Activated CD4-positive, alpha-beta T cell treated with anti-CD3 and anti-CD28 coated beads, Interleukin-2, amount 10 ng/mL, durations not matched to agents 7 days and 5 days (primary cell): ENCODE data around the gene FAM222A. TPM values are rescaled to one million over a fixed set of nuclear protein-coding genes. Genes with fewer than 3 reads are reported as not detected.

ENCODE experiments used
- CTCF ChIA-PET: fragments of 350-600 bp; sonication (Branson Sonifier 250); formaldehyde crosslinking; loops from one replicate; lab custom pipeline; 2021; ENCODE audit warnings: antibody characterized with exemption; lab: Charles Lee
- POLR2A ChIA-PET: fragments of 350-600 bp; sonication (Branson Sonifier 250); formaldehyde crosslinking; loops from one replicate; lab custom pipeline; 2021; ENCODE audit warnings: antibody characterized with exemption; lab: Charles Lee
- DNase-seq: peaks from one replicate; pipeline ENCODE4 v3.0.0-alpha.2; 2020
- H3K27ac Mint-ChIP-seq: one replicate; pipeline ENCODE4 v1.8.0; 2021; ENCODE audit warnings: mild to moderate bottlenecking, moderate library complexity, mixed read lengths
- H3K27me3 Mint-ChIP-seq: one replicate; pipeline ENCODE4 v1.8.0; 2021; ENCODE audit warnings: mixed read lengths
- H3K36me3 Mint-ChIP-seq: one replicate; pipeline ENCODE4 v1.8.0; 2021; ENCODE audit warnings: low read depth, mixed read lengths
- H3K4me1 Mint-ChIP-seq: one replicate; pipeline ENCODE4 v1.8.0; 2021; ENCODE audit warnings: mixed read lengths
- H3K4me3 Mint-ChIP-seq: one replicate; pipeline ENCODE4 v1.8.0; 2021; ENCODE audit warnings: mild to moderate bottlenecking, moderate library complexity, mixed read lengths
- H3K9me3 Mint-ChIP-seq: one replicate; pipeline ENCODE4 v1.8.0; 2021; ENCODE audit warnings: mixed read lengths
- total RNA-seq, 2 experiments: library from RNA; stranded (reverse); gene quantifications; one replicate each; pipeline ENCODE4 v1.2.3, GENCODE V29; 2021

Gene FAM222A
- total RNA-seq, 2 experiments from 2014 or later = 0.52 to 0.73 TPM

DNA sequence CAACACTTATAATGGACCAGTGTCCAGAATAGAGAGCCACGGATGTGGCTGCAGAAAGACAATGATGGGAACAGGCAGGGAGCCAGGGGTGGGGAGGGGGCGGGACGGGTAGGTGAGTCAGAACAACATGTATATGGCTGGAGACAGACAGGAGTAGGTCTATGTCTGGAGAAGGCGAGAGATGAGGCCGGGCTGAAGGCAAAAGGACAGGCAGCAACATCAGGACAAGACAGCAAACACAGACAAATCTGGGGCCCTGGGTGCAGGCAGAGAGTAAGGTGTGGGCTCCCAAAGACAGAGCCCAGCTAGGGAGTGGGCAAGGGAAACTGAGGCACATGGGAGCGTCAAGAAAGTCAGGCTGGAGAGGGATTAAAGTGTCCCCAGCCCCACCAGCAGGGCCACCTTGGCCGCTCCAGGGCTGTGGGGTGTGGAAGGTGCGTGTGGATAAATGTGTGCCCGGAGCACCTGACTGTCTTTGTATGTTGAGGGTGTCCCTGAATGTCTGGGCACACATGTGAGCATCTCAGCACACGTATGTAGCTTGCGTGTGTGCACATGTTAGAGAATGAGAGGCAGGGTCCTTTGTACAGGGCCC is 44.1 kb downstream of the FAM222A start:
- peaks cover 9% of the 10 kb centered on the region for H3K9me3 Mint-ChIP-seq
- H3K27ac Mint-ChIP-seq = no peak overlapping the region
- no peaks in the 10 kb centered on the region for H3K36me3 Mint-ChIP-seq
- ChIA-PET POLR2A (no interaction called here), CTCF (interaction anchor here (1.1 kb wide), 1 partner anchor 24 kb away, joined by 4 read pairs; no protein-coding TSS in a partner anchor)
- peaks cover 3% of the 10 kb centered on the region for H3K27me3 Mint-ChIP-seq
- H3K4me1 Mint-ChIP-seq = no peaks in the 10 kb centered on the region
- no peak overlapping the region for H3K4me3 Mint-ChIP-seq
- DNase-seq = no peak

DNA sequence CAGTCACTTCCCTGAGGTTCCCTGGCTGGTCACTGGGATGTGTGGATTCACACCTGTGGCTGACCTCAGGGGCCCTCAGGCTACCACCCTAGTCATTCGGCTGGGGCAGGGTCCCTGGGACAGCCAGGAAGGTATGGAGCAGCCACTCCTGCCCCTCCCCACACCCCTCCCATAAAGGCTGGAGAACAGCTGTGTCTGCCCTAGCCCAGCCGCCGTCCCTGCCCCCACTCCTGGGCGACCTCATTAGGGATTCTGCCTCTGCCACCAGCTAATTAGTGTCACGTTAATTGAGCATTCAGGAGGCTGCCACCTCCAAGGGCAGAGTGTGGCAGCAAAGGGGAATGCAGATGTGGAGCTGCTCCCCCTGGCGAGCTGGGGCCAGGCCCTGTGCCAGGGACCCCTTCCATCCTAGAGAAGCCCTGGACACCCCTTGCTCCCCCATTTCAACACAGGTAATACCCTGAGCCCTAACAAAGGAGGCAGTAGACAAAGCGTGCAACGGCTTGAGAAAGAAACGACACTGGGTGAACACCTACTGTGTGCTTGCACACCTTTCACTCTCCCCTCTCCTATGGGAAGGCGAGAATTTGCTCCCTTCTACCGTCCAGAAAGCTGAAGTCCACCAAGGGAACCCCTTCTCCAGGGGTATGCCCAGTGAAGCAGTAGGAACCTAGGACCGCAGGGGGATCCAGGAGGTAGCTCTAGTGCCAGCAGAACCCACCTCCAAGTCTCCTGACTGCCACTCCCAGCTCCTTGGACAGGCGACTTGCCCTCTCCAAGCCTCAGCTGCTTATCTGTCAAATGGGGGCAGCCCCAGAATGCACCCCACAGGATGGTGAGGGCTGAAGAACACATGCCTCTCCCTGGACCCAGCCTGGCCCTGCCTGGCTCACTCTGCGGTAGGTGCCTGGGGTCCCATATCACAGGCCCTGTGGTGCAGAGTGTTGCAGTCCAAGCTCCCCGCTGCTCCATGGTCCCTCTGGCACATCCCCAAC is 45.1 kb downstream of the FAM222A start:
- H3K4me3 Mint-ChIP-seq = no peak overlapping the region
- peaks cover 3% of the 10 kb centered on the region for H3K27me3 Mint-ChIP-seq
- DNase-seq = no peak
- no peak overlapping the region for H3K27ac Mint-ChIP-seq
- no peaks in the 10 kb centered on the region for H3K36me3 Mint-ChIP-seq
- H3K4me1 Mint-ChIP-seq = peaks cover 3% of the 10 kb centered on the region
- H3K9me3 Mint-ChIP-seq = peaks cover 15% of the 10 kb centered on the region
- ChIA-PET CTCF (interaction anchor here (1.1 kb wide), 1 partner anchor 25 kb away, joined by 4 read pairs; no protein-coding TSS in a partner anchor), POLR2A (no interaction called here)

DNA sequence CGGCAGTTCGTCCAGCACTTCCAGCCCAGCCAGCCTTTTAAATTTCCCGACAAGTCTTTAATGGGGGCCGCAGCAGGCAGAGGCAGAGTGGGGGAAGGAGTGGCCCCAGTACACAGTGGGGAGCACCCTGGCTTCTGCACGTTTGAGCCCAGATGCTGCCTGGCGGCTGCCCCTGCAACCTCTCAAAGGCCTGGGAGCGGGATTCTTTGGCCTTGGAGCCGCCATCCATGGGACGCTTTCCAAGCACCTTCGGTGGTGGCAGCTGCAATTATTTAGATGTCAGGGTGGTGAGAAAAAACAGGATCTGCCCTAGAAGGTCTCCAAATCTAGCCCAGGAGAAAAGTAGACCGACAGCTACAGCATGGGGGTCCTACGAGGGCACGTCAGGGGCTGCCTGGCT is 46.0 kb downstream of the FAM222A start:
- Mint-ChIP-seq H3K9me3 (peaks cover 15% of the 10 kb centered on the region), H3K4me3 (no peak overlapping the region), H3K4me1 (peaks cover 3% of the 10 kb centered on the region), H3K27me3 (peaks cover 3% of the 10 kb centered on the region), H3K27ac (no peak overlapping the region), H3K36me3 (no peaks in the 10 kb centered on the region)
- POLR2A ChIA-PET = no interaction called here
- no peak for DNase-seq
- CTCF ChIA-PET = no interaction called here

DNA sequence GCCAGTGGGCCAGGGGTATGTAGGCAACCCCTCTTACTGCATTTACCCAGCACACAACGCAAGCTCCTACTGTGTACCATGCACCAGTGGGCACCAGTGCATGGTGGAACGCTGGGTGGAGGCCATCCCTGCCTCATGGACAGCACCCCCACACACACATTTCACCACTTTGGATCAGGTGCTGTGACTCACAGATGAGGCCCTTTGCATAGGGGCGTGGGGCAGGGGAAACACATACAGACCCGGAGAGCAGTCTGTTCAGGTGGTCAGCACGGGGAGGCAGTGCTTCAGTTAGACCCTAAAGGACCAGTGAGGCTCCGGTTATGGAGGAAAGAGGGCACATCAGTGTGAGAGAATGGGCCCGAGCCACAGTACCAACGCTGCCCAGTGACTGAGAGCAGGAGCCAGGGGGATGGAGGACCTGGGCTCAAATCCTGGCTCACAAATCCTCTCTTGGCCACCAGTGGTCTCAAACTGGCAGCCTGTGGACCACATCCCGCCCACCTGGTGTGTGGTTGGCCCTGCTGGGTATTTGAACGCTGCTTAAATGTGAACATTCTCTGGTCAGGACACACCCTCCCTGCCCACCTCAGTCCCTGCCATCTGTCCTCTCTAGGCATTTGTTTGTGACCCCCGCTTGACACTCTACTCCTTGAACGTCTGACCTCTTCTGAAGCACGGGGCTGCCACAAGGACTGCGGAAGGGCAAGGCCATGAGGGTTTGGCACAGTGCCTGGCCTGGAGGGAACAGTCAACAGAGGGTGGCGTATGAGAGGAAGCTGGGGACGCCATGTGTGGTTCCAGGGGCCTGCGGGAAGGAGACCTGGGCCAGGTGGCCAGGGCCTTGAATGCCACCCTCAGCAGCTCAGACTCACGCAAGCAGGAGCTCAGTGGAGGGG is 46.7 kb downstream of the FAM222A start:
- Mint-ChIP-seq H3K36me3 (no peaks in the 10 kb centered on the region), H3K9me3 (peaks cover 15% of the 10 kb centered on the region), H3K27me3 (peaks cover 3% of the 10 kb centered on the region), H3K27ac (no peak overlapping the region), H3K4me1 (peaks cover 3% of the 10 kb centered on the region), H3K4me3 (no peak overlapping the region)
- DNase-seq = no peak
- ChIA-PET CTCF (interaction anchor here (0.8 to 1.0 kb wide), 2 partner anchors 16 to 85 kb away, joined by 3 read pairs; no protein-coding TSS in a partner anchor), POLR2A (no interaction called here)

DNA sequence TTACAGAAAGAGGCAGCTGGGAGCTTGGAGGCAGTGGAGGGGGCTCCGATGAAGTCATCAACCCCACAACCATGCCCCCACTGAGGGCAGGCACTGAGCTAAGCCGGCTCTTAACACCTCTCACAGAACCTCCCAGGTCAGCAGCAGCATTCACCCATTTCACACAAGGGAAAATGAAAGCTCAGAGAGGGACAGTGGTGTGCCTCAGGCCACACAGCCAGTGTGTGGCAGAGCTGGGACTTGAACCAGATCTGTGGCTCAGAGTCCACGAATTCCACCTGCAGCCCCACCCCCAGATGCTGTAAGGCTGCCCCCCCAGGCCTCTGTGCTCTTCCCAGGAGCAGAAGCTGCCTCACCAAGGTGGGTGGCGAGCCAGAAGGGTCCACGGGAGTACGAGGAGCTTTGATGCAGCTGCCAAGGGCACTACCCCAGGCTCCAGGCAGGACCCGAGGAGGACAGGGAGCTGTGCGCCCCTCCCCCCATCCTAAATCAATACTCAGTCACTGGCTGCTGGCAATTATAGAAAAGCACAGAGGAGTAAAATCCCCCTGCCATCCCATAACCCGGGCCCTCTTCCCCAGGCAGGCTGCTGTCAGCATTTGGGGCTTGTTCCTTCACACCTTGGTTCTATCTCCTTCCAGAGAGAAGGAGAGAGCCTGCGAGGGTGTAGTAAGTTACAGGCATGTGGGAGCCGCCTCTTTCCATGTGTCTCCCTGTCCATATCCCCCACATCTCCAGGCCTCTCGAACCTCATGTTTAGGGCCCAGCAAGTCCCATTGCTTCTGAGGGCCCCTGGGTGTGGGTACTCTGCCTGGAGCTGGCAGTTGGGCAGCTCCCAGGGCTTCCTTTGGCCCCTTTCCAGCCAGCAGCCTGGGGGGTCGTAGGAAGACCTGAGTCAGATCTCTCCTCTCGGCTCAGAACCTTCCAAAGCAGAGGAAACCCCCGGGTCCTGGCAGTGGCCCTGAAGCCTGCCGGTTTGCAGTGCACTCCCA is 47.6 kb downstream of the FAM222A start:
- H3K36me3 Mint-ChIP-seq = no peaks in the 10 kb centered on the region
- no peak overlapping the region for H3K27ac Mint-ChIP-seq
- H3K4me3 Mint-ChIP-seq = no peak overlapping the region
- no peak for DNase-seq
- peaks cover 3% of the 10 kb centered on the region for H3K4me1 Mint-ChIP-seq
- ChIA-PET CTCF (interaction anchor here (0.6 to 1.0 kb wide), 4 partner anchors 15 to 242 kb away, joined by 3 read pairs; no protein-coding TSS in a partner anchor), POLR2A (no interaction called here)
- H3K27me3 Mint-ChIP-seq = peaks cover 3% of the 10 kb centered on the region
- peaks cover 14% of the 10 kb centered on the region for H3K9me3 Mint-ChIP-seq

DNA sequence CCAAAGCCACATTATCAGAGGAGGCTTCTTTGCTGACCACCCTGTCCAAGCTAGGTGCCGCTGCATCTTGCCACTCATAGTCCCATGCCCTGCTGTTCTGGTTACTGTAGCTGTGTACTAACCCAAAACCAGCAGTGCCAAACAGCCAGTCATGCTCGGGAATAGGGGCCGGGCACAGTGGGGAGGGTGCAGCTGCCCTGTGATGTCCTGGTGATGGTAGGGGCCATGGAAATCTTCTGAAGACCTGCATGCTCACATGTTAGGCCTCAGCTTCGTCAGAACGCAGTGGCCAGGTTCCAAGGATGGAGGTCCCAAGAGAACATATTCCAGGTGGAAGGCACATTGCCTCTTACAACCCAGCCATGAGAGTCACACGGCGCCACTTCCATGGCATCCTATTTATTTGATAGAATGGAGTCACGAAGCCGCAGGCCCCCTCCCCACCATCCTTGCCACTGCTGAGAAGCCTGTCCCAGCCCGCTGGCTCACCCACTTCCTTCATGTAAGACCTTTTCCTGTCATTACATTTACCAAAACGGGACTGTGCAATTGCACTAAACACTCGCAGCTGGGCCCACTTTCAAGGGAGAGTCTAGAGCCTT is 48.5 kb downstream of the FAM222A start:
- no peaks in the 10 kb centered on the region for H3K27me3 Mint-ChIP-seq
- H3K27ac Mint-ChIP-seq = no peak overlapping the region
- DNase-seq = no peak
- H3K4me1 Mint-ChIP-seq = peaks cover 3% of the 10 kb centered on the region
- CTCF ChIA-PET = interaction anchor here (1.0 to 1.4 kb wide), 2 partner anchors 13 to 243 kb away, joined by 3 read pairs; no protein-coding TSS in a partner anchor
- POLR2A ChIA-PET = no interaction called here
- H3K36me3 Mint-ChIP-seq = no peaks in the 10 kb centered on the region
- H3K9me3 Mint-ChIP-seq = peaks cover 6% of the 10 kb centered on the region
- H3K4me3 Mint-ChIP-seq = no peak overlapping the region

DNA sequence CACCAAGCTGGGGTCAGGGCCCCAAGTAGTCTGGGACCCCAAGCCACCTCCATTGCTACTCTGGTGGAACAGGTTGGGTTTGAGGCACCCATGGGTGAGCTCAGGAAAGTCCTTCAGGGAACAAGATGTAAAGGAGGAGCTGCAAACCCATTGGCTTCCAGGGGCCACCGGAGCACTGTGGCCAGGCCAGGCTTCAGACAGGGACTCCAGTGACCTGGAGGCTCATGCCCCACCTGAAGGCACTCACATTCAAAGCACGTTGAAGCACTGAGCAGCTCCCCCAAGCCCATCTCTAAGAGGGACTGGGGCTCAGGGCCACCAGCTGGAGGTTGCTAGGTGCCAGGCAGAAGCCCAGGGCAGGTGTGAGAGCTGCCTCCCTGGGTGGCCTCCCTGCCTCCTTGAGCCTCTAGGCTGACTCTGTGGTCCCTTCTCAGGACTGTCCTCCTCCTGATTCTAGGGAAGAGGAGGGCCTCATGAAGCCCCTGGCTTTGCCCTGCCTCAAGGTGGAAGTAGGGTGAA is 49.1 kb downstream of the FAM222A start:
- H3K4me1 Mint-ChIP-seq = peaks cover 3% of the 10 kb centered on the region
- CTCF ChIA-PET = interaction anchor here (1.0 to 1.4 kb wide), 2 partner anchors 12 to 243 kb away, joined by 3 read pairs; no protein-coding TSS in a partner anchor

DNA sequence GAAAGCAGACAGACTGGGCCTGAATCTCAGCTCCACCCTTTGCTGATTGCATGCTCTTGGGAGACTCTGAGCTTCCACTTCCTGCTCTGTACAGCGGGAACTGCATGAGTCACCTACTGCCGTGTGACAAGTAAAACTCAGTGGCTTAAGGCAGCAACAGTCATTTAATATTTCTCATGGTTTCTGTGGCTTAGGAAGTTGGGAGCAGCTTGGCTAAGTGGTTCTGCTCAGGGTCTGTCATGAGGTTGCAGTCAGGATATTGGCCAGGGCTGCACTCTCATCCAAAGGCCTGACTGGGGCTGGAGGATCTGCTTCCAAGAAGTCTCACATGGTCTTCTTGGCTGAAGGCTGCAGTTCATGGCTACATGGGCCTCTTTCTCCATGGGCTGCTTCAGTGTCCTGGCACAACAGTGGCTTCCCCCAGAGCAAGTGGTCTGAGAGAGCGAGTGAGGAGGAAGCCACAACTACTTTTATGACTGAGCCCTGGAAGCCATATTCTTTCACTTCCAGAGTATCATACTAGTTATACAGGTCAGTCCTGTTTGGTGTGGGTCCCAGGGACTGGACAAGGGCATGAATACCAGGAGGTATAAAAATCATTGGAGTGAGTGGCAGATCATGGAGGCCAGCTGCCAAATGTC is 49.7 kb downstream of the FAM222A start:
- Mint-ChIP-seq H3K4me3 (no peak overlapping the region), H3K9me3 (peaks cover 6% of the 10 kb centered on the region), H3K36me3 (no peaks in the 10 kb centered on the region), H3K27ac (no peak overlapping the region), H3K4me1 (peaks cover 3% of the 10 kb centered on the region), H3K27me3 (no peaks in the 10 kb centered on the region)
- DNase-seq = no peak
- POLR2A ChIA-PET = no interaction called here
- CTCF ChIA-PET = interaction anchor here (1.4 kb wide), 1 partner anchor 11 kb away, joined by 3 read pairs; no protein-coding TSS in a partner anchor

More for the DNA sequence above, 49.1 kb downstream of the FAM222A start:
- Mint-ChIP-seq H3K36me3 (no peaks in the 10 kb centered on the region), H3K27ac (no peak overlapping the region), H3K4me3 (no peak overlapping the region), H3K27me3 (no peaks in the 10 kb centered on the region), H3K9me3 (peaks cover 6% of the 10 kb centered on the region)
- no peak for DNase-seq
- POLR2A ChIA-PET = no interaction called here

DNA sequence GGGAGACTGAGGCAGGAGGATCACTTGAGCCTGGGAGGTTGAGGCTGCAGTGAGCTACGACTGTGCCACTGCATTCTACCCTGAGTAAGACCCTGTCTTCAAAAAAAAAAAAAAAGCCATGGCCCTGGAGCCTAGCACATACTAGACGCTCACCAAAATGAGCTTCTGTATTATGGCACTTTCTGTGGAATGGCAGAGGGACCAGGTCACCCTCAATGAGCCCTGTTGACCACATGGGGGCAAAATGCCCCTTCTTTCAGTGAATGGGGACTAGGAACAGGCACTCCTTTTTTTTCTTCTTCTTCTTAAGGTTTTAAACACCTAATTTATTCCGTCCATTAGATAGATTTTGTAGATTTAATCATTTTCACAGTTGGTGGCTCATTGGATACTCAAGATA is 50.5 kb downstream of the FAM222A start:
- no peak overlapping the region for H3K27ac Mint-ChIP-seq
- ChIA-PET CTCF (no interaction called here), POLR2A (no interaction called here)
- peaks cover 6% of the 10 kb centered on the region for H3K9me3 Mint-ChIP-seq
- no peak for DNase-seq
- no peaks in the 10 kb centered on the region for H3K27me3 Mint-ChIP-seq
- no peak overlapping the region for H3K4me3 Mint-ChIP-seq
- no peaks in the 10 kb centered on the region for H3K36me3 Mint-ChIP-seq
- peaks cover 3% of the 10 kb centered on the region for H3K4me1 Mint-ChIP-seq

DNA sequence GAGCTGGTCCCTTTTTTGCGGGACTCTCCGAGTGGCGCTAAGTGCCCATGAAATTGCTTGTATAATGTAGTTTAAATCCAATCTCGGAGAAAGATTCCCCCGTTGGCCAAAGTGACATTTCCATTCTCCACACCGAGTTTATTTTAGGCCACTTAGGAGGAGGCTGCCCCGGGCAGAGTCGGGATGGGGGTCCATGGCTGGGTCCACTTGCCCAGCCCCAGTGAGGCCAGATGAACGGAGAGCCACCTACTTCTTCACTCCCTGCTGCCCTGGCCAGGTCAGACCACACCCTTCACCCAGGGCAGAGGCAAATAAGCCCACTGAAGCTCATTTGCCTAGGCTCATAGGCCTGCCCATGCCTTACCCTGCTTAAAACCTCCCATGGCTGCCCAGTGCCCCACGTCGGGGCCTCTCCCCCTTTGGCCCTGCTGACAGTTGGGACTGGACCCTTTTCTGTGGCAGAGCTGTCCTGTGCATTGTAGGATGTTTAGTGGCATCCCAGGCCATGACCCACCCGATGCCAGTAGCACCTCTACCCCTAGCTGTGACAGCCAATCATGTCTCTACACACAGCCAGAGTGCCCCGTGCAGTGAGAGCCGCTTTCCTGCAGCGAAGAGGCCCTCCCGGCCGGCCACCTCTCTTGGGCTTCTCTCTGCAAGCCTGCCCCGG is 51.3 kb downstream of the FAM222A start:
- Mint-ChIP-seq H3K27me3 (no peaks in the 10 kb centered on the region), H3K36me3 (no peaks in the 10 kb centered on the region), H3K9me3 (peaks cover 6% of the 10 kb centered on the region), H3K27ac (no peak overlapping the region), H3K4me3 (no peak overlapping the region), H3K4me1 (peaks cover 3% of the 10 kb centered on the region)
- CTCF ChIA-PET = interaction anchor here (1.3 kb wide), 1 partner anchor 171 kb away, joined by 5 read pairs; no protein-coding TSS in a partner anchor
- POLR2A ChIA-PET = no interaction called here
- no peak for DNase-seq
